ENCODE data around the gene CDH13. TPM values are rescaled to one million over a fixed set of nuclear protein-coding genes. Genes with fewer than 3 reads are reported as not detected.

Gene CDH13
- total and polyA plus RNA-seq, 2 donors (not counting 3 experiments of a cell fraction or from before 2014, with no cell fraction given) = 96.6 to 124 TPM

DNA sequence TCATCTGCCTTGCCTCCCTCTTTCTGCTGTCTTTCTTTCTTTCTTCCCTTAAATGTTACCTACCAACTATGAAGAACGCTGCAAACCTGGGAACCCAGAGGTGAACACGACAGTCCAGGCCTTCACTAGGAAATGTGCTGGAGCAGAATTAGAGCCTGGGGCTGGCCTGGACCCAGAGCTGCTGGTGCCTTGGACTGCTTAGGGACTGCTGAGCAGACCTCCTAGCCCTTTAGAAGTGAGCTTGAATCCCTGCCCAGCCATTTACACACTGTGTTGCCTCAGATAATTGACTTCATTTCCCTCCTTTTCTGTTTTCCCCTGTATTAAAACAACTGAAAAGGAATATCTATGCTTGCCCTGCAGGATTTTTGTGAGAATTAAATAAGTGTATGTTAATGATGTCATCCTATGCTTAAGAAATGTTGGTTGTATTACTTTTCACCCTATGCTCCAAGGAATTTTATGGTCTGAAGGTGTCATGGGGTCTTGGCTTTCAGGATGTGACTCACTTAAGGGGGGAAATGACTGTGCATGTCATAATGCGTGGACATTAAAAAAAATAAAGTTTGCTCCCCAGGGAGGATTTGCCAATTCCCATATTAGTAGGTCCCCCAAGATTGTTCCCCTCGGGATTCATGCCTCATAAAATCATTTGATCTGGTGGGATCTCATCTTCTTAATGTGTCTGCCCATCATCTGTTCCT is 11.5 kb downstream of the CDH13 start:
- Histone ChIP-seq H3K79me2 (ENCODE audit: control insufficient read depth, insufficient read depth, low read length) (peaks cover 20% of the 10 kb centered on the region), H3K36me3 (ENCODE audit: control insufficient read depth in 2 of 2, extremely low read depth in 1 of 2, insufficient read depth in 2 of 2, low read length in 2 of 2) (no peaks in the 10 kb centered on the region), H3K4me2 (ENCODE audit: insufficient read depth, low read length) (peak overlapping the region; percentile 57), H3K9ac (replicated peaks; ENCODE audit: extremely low read depth, insufficient read depth, low read length) (peak overlapping the region; percentile 96), H3K4me3 (replicated peaks in 1 of 3; ENCODE audit: insufficient read depth in 1 of 3, low read depth in 1 of 3, low read length in 3 of 3) (no peak overlapping the region), H3K27me3 (ENCODE audit: control insufficient read depth in 2 of 2, insufficient read depth in 2 of 2, low read length in 2 of 2) (no peaks in the 10 kb centered on the region), H3K9me1 (replicated peaks; ENCODE audit: control insufficient read depth, extremely low read depth, insufficient read depth, low read length) (no peaks in the 10 kb centered on the region), H4K20me1 (replicated peaks; ENCODE audit: control insufficient read depth, extremely low read depth, insufficient read depth, low read length) (no peaks in the 10 kb centered on the region), H3K4me1 (ENCODE audit: control insufficient read depth, extremely low read depth, insufficient read depth, low read length) (peaks cover 70% of the 10 kb centered on the region), H3K9me3 (replicated peaks; ENCODE audit: control insufficient read depth, insufficient read depth, low read length) (no peaks in the 10 kb centered on the region), H2AFZ (ENCODE audit: low read depth, low read length) (peak overlapping the region; percentile 39), H3K27ac (ENCODE audit: insufficient read depth, low read depth, low read length) (peak overlapping the region; percentile 99)
- intact Hi-C loops (cut with micrococcal nuclease) (loop anchor here (1.0 to 5.0 kb wide), 9 partner anchors 9 to 376 kb away; no protein-coding TSS in a partner anchor), dilution Hi-C loops (cut with MboI; ENCODE audit: extremely low pct_ligation_motif_present, low sequenced_read_pairs) (no loop called here)
- POLR2A ChIA-PET = no interaction called here
- CTCF ChIA-PET = interaction anchor here (0.9 to 6.4 kb wide), 7 partner anchors 10 to 578 kb away, joined by 3 to 53 read pairs (median 4); partner anchors contain the start of gene CDH13
- TF ChIP-seq POLR2A (IDR thresholded peaks at IDR 0.05; ENCODE audit: low read depth, low read length) (no peak), POLR2AphosphoS5 (IDR thresholded peaks at IDR 0.05; ENCODE audit: insufficient read depth, low read depth, low read length) (peak; percentile 83), GATA2 (IDR thresholded peaks at IDR 0.05; ENCODE audit: insufficient read depth, insufficient read length, low read depth, low read length) (peak; percentile 43), JUN (IDR thresholded peaks at IDR 0.05; ENCODE audit: borderline replicate concordance, insufficient read depth, insufficient read length, low read depth) (peak; percentile 100), FOS (IDR thresholded peaks at IDR 0.05; ENCODE audit: borderline replicate concordance, insufficient read depth, low read length) (peak; percentile 96)
- DNase-seq (ENCODE audit: low read depth, low spot score) (peak; percentile 93), FAIRE-seq (peak; percentile 75)
- BruUV-seq (replicated peaks) = TSS peak; percentile 56

GRCh38 chr16:82639263-82639662 is 12.5 kb downstream of the CDH13 start:
- H4K20me1 ChIP-seq (replicated peaks; ENCODE audit: control insufficient read depth, extremely low read depth, insufficient read depth, low read length) = no peaks in the 10 kb centered on the region
- no peaks in the 10 kb centered on the region for H3K27me3 ChIP-seq (ENCODE audit: control insufficient read depth in 2 of 2, insufficient read depth in 2 of 2, low read length in 2 of 2)
- peak overlapping the region; percentile 99 for H3K27ac ChIP-seq (ENCODE audit: insufficient read depth, low read depth, low read length)
- H3K79me2 ChIP-seq (ENCODE audit: control insufficient read depth, insufficient read depth, low read length) = peaks cover 20% of the 10 kb centered on the region
- DNase-seq (ENCODE audit: low read depth, low spot score) (no peak), FAIRE-seq (no peak)
- CTCF ChIA-PET = interaction anchor here (0.6 to 6.4 kb wide), 13 partner anchors 10 to 577 kb away, joined by 3 to 95 read pairs (median 6); partner anchors contain the start of gene CDH13
- H3K36me3 ChIP-seq (ENCODE audit: control insufficient read depth in 2 of 2, extremely low read depth in 1 of 2, insufficient read depth in 2 of 2, low read length in 2 of 2) = no peaks in the 10 kb centered on the region
- H3K4me2 ChIP-seq (ENCODE audit: insufficient read depth, low read length) = peak overlapping the region; percentile 57
- intact Hi-C loops (cut with micrococcal nuclease) = loop anchor here (1.0 to 5.0 kb wide), 7 partner anchors 36 to 576 kb away; no protein-coding TSS in a partner anchor
- TF ChIP-seq, protein P1, sequence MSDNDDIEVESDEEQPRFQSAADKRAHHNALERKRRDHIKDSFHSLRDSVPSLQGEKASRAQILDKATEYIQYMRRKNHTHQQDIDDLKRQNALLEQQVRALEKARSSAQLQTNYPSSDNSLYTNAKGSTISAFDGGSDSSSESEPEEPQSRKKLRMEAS (IDR thresholded peaks at IDR 0.05; ENCODE audit: insufficient read depth, insufficient read length) = no peak
- TF ChIP-seq MYC (IDR thresholded peaks at IDR 0.05; ENCODE audit: low read depth, low read length) (no peak), EZH2 (IDR thresholded peaks at IDR 0.05; ENCODE audit: borderline replicate concordance, low read depth, low read length, severe bottlenecking) (no peak), JUN (IDR thresholded peaks at IDR 0.05; ENCODE audit: borderline replicate concordance, insufficient read depth, insufficient read length, low read depth) (no peak), POLR2A (IDR thresholded peaks at IDR 0.05; ENCODE audit: low read depth, low read length) (no peak), POLR2AphosphoS5 (IDR thresholded peaks at IDR 0.05; ENCODE audit: insufficient read depth, low read depth, low read length) (no peak), GATA2 (IDR thresholded peaks at IDR 0.05; ENCODE audit: insufficient read depth, insufficient read length, low read depth, low read length) (no peak), FOS (IDR thresholded peaks at IDR 0.05; ENCODE audit: borderline replicate concordance, insufficient read depth, low read length) (no peak), CTCF (IDR thresholded peaks at IDR 0.05; ENCODE audit: extremely low read depth in 1 of 2, insufficient read depth in 1 of 2, low read depth in 1 of 2, low read length in 2 of 2) (no peak)
- H3K9me1 ChIP-seq (replicated peaks; ENCODE audit: control insufficient read depth, extremely low read depth, insufficient read depth, low read length) = no peaks in the 10 kb centered on the region
- H2AFZ ChIP-seq (ENCODE audit: low read depth, low read length) = no peak overlapping the region
- peaks cover 62% of the 10 kb centered on the region for H3K4me1 ChIP-seq (ENCODE audit: control insufficient read depth, extremely low read depth, insufficient read depth, low read length)
- H3K4me3 ChIP-seq (replicated peaks in 1 of 3; ENCODE audit: insufficient read depth in 1 of 3, low read depth in 1 of 3, low read length in 3 of 3) = no peak overlapping the region
- no peaks in the 10 kb centered on the region for H3K9me3 ChIP-seq (replicated peaks; ENCODE audit: control insufficient read depth, insufficient read depth, low read length)
- dilution Hi-C loops (cut with MboI; ENCODE audit: extremely low pct_ligation_motif_present, low sequenced_read_pairs) = no loop called here
- H3K9ac ChIP-seq (replicated peaks; ENCODE audit: extremely low read depth, insufficient read depth, low read length) = peak overlapping the region; percentile 67
- no TSS peak for BruUV-seq (replicated peaks)
- POLR2A ChIA-PET = no interaction called here

Measured in endothelial cell of umbilical vein (primary cell).